ENCODE data around the gene PER1. TPM values are rescaled to one million over a fixed set of nuclear protein-coding genes. Genes with fewer than 3 reads are reported as not detected.

The PER1 gene
- total and polyA plus RNA-seq, 2 of the 13 experiments (the other 11 are each of a cell fraction or from before 2014, with no cell fraction given) = 2.6 to 3.6 TPM

DNA sequence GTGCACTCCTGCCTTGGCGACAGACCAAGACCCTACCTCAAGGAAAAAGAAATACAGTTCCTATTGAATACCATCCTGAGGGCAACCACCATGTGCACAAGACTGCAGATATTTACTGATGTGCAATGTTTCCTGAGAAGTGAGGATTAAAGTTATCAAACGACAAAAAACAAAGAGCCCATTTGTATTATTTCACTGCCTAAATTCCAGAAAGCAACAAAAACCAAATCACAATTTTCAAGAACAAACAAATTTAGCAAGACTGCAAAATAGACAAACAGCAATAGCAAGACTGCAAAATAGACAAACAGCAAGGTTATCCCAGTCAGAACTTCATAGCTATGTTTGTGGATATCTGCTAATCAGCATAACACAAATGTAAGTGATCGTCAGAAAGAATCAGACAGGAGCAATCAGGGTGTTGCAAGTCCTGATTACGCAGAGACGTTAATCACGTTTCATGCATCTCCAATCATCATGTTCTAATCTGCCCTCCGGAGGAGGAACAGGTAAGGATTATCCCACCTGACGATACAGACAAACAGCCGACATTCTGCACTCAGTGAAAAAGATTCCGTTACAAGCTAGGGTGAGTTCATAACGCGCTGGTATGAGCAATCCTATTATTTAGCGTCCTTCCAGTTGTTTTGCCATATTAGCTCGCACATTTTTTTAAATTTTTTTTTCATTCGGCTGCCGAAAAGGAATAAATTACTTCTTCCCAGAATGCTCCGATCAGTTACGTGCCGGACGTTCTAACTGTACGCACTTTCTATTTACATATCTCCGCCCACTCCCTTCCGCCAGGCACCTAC is 21.1 kb upstream of the PER1 start (continued):
- no peak for TF ChIP-seq ATM (IDR thresholded peaks at IDR 0.05; ENCODE audit: borderline replicate concordance)
- peak; percentile 66; the same call in 1 of the 2 replicates for TF ChIP-seq ZNF777 (CRISPR knock-in tag; IDR thresholded peaks at IDR 0.05)
- TF ChIP-seq RORA (CRISPR knock-in tag; IDR thresholded peaks at IDR 0.05) = no peak
- no peak for TF ChIP-seq SYNCRIP (IDR thresholded peaks at IDR 0.05; ENCODE audit: insufficient read depth, low read depth, low read length)
- TF ChIP-seq HCFC1 (IDR thresholded peaks at IDR 0.05; ENCODE audit: low read depth, low read length) = no peak
- TF ChIP-seq, protein P1, sequence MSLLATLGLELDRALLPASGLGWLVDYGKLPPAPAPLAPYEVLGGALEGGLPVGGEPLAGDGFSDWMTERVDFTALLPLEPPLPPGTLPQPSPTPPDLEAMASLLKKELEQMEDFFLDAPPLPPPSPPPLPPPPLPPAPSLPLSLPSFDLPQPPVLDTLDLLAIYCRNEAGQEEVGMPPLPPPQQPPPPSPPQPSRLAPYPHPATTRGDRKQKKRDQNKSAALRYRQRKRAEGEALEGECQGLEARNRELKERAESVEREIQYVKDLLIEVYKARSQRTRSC (CRISPR knock-in tag; IDR thresholded peaks at IDR 0.05; ENCODE audit: low read depth) = no peak
- TF ChIP-seq, protein P2, sequence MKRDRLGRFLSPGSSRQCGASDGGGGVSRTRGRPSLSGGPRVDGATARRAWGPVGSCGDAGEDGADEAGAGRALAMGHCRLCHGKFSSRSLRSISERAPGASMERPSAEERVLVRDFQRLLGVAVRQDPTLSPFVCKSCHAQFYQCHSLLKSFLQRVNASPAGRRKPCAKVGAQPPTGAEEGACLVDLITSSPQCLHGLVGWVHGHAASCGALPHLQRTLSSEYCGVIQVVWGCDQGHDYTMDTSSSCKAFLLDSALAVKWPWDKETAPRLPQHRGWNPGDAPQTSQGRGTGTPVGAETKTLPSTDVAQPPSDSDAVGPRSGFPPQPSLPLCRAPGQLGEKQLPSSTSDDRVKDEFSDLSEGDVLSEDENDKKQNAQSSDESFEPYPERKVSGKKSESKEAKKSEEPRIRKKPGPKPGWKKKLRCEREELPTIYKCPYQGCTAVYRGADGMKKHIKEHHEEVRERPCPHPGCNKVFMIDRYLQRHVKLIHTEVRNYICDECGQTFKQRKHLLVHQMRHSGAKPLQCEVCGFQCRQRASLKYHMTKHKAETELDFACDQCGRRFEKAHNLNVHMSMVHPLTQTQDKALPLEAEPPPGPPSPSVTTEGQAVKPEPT (CRISPR knock-in tag; IDR thresholded peaks at IDR 0.05; ENCODE audit: low read depth) = no peak
- TF ChIP-seq, protein P3, sequence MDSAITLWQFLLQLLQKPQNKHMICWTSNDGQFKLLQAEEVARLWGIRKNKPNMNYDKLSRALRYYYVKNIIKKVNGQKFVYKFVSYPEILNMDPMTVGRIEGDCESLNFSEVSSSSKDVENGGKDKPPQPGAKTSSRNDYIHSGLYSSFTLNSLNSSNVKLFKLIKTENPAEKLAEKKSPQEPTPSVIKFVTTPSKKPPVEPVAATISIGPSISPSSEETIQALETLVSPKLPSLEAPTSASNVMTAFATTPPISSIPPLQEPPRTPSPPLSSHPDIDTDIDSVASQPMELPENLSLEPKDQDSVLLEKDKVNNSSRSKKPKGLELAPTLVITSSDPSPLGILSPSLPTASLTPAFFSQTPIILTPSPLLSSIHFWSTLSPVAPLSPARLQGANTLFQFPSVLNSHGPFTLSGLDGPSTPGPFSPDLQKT (CRISPR knock-in tag; IDR thresholded peaks at IDR 0.05; ENCODE audit: borderline replicate concordance) = 0 out of 2 replicates have a peak, but pooled peaks have one; percentile 81
- no peak for TF ChIP-seq KAT2B (IDR thresholded peaks at IDR 0.05; ENCODE audit: borderline replicate concordance, low read depth, low read length)
- TF ChIP-seq, protein P4, sequence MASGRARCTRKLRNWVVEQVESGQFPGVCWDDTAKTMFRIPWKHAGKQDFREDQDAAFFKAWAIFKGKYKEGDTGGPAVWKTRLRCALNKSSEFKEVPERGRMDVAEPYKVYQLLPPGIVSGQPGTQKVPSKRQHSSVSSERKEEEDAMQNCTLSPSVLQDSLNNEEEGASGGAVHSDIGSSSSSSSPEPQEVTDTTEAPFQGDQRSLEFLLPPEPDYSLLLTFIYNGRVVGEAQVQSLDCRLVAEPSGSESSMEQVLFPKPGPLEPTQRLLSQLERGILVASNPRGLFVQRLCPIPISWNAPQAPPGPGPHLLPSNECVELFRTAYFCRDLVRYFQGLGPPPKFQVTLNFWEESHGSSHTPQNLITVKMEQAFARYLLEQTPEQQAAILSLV (CRISPR knock-in tag; IDR thresholded peaks at IDR 0.05; ENCODE audit: borderline replicate concordance) = no peak
- TF ChIP-seq, protein P5, sequence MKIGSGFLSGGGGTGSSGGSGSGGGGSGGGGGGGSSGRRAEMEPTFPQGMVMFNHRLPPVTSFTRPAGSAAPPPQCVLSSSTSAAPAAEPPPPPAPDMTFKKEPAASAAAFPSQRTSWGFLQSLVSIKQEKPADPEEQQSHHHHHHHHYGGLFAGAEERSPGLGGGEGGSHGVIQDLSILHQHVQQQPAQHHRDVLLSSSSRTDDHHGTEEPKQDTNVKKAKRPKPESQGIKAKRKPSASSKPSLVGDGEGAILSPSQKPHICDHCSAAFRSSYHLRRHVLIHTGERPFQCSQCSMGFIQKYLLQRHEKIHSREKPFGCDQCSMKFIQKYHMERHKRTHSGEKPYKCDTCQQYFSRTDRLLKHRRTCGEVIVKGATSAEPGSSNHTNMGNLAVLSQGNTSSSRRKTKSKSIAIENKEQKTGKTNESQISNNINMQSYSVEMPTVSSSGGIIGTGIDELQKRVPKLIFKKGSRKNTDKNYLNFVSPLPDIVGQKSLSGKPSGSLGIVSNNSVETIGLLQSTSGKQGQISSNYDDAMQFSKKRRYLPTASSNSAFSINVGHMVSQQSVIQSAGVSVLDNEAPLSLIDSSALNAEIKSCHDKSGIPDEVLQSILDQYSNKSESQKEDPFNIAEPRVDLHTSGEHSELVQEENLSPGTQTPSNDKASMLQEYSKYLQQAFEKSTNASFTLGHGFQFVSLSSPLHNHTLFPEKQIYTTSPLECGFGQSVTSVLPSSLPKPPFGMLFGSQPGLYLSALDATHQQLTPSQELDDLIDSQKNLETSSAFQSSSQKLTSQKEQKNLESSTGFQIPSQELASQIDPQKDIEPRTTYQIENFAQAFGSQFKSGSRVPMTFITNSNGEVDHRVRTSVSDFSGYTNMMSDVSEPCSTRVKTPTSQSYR (CRISPR knock-in tag; IDR thresholded peaks at IDR 0.05; ENCODE audit: borderline replicate concordance) = peak; percentile 80; the same call in 1 of the 2 replicates
- TF ChIP-seq, protein P6, sequence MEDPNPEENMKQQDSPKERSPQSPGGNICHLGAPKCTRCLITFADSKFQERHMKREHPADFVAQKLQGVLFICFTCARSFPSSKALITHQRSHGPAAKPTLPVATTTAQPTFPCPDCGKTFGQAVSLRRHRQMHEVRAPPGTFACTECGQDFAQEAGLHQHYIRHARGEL (CRISPR knock-in tag; IDR thresholded peaks at IDR 0.05) = 0 out of 2 replicates have a peak, but pooled peaks have one; percentile 41
- TF ChIP-seq ZMAT3 (CRISPR knock-in tag; conservative IDR thresholded peaks at IDR 0.05) = no peak
- TF ChIP-seq, protein P7, sequence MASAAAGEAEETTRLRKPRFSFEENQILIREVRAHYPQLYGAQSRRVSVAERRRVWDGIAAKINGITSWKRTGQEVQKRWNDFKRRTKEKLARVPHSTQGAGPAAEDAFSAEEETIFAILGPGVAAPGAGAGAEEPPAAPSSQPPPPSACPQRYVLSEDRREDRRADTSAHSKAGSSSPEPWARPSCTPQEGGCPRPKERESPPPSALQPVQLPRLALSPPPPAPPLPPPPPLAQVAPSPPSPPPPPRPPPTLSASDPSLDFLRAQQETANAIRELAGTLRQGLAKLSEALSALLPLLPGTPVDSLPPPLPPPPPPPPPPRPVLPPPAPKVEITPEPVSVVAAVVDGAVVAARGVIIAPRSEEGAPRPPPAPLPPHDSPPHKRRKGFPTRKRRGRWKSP (CRISPR knock-in tag; IDR thresholded peaks at IDR 0.05) = peak; percentile 81; the same call in 1 of the 2 replicates
- TF ChIP-seq, protein P8, sequence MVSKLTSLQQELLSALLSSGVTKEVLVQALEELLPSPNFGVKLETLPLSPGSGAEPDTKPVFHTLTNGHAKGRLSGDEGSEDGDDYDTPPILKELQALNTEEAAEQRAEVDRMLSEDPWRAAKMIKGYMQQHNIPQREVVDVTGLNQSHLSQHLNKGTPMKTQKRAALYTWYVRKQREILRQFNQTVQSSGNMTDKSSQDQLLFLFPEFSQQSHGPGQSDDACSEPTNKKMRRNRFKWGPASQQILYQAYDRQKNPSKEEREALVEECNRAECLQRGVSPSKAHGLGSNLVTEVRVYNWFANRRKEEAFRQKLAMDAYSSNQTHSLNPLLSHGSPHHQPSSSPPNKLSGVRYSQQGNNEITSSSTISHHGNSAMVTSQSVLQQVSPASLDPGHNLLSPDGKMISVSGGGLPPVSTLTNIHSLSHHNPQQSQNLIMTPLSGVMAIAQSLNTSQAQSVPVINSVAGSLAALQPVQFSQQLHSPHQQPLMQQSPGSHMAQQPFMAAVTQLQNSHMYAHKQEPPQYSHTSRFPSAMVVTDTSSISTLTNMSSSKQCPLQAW (CRISPR knock-in tag; IDR thresholded peaks at IDR 0.05) = peak; percentile 83
- no peak for TF ChIP-seq ZFP41 (CRISPR knock-in tag; IDR thresholded peaks at IDR 0.05; ENCODE audit: borderline replicate concordance)

All from HepG2 (cell line).